T-helper 9 cell (primary cell): Measurements from ENCODE around the gene NOP10.

Experiments
- DNase-seq: peaks from one replicate; pipeline ENCODE4 v3.0.0-alpha.2; 2020

The NOP10 gene

DNA sequence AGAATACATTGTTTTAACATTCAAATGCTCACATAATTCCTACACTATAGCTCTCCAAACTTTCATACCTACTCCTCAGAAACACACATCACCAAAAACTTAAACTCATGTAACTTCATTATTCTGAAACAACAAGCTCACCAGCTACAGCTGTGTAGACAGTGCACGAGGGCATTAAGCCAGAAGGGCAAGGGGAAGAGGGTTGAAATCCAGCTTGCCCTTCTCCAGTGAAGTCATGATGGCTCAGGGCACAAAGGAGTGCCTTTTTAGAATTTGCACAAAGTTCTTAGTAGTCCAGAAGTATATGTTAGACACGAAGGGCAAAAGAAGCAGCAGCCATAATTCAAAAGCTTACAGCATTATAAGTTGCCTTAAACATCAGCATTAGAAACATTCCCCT is 13.9 kb downstream of the NOP10 start:
- no peak for DNase-seq

DNA sequence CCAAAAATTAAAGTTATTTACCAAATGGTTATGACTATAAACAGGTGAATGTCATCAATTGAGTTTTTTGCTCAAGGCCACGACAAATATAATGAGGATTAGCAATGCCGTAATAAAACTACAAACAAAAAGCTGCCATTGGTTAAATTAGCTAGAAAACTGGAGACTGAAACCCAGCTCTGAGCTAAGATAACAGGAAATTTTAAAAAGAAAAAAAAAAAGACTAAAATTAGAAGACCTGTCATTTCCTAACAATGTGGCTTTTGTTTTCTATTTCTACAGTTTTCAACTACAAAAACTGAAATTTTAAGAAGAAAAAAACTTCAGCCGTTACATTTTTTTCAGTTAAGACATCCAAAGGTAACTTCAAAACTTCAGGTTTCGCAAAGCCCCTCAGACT is 15.0 kb downstream of the NOP10 start:
- no peak for DNase-seq

DNA sequence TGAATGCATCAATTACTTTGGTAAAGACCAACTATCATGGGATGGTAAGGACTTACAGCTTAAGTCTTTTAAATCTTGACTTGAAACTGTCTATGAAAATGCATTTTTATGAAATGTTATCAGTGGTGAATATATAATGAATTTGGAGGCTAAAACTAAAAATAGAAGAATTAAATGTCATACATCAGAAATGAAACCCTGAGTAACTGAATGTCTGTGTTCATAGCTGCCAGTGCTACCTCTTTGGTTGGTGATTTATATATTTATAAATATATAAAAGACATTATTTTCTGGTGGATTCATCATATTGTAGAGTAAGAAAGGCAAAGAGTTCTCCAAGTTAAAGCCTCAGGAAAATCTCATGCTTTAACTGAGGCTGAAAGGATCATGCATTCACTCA is 17.6 kb downstream of the NOP10 start:
- DNase-seq = no peak

DNA sequence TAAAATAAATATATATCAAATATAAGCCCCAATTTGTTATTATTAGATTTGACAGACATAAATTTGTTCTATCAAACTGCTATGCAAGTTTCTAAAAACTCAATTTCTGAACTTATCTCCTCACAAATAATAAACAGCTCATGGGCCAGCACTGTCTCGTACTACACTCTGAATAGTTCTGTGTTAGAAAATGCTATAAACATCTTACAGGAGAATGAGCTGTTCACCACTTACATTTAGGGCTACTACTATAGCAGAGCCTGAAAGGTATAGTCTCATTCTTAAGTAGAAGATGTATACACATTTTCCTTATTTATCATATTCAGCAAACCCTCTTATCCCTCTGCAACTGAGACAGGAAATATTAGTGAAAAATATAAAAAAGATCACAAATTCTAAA is 18.0 kb downstream of the NOP10 start:
- no peak for DNase-seq

DNA sequence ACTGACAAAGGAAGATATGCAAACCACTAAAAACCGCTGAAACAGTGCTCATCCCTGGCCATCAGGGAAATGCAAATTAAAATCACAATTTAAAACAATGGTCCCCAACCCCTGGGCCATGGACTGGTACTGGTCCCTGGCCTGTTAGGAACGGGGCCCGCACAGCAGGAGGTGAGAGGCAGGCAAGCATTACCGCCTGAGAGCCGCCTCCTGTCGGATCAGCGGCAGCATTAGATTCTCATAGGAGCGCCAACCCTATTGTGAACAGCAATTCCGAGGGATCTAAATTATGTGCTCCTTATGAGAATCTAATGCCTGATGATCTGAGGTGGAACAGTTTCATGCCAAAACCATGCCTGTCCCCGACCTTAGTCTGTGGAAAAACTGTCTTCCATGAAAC is 19.7 kb downstream of the NOP10 start:
- DNase-seq = no peak

DNA sequence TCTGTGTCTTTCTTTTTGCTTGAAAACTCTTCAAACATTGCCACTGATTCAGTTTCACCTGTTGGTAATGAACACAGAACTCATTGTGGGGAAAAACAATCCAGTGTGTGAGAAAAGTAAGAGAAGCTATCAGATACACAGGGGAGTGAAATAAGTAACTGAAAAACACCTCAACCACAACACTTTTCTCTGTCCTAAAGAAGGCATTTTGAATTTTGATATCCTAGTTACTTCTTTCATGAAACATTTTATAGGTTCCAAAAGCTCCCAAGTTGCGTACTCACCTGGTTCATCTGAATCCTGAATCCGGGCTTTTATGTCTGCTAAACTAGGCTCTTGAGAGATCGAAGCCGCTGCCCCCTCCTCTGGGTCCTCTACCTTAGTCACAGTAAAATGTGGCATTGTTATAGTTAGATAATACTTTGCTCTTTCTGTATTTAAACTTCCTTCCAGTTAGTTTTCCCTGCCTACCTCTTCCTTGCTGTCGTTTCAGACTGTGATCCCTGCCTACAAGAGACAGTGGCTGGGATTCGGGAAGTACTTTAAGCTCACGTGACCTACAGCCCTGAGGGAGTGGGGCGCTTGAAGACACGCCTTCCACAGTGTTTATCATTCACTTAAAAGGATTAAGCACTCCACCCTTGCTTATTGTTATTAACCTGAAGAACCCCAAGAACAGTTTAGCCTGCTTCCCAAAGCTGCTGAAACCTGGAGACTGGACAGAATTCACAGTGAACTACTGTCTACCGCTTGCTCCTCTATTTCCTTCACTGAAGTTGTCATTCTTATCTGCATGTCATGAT is 24.5 kb downstream of the NOP10 start:
- DNase-seq = no peak

DNA sequence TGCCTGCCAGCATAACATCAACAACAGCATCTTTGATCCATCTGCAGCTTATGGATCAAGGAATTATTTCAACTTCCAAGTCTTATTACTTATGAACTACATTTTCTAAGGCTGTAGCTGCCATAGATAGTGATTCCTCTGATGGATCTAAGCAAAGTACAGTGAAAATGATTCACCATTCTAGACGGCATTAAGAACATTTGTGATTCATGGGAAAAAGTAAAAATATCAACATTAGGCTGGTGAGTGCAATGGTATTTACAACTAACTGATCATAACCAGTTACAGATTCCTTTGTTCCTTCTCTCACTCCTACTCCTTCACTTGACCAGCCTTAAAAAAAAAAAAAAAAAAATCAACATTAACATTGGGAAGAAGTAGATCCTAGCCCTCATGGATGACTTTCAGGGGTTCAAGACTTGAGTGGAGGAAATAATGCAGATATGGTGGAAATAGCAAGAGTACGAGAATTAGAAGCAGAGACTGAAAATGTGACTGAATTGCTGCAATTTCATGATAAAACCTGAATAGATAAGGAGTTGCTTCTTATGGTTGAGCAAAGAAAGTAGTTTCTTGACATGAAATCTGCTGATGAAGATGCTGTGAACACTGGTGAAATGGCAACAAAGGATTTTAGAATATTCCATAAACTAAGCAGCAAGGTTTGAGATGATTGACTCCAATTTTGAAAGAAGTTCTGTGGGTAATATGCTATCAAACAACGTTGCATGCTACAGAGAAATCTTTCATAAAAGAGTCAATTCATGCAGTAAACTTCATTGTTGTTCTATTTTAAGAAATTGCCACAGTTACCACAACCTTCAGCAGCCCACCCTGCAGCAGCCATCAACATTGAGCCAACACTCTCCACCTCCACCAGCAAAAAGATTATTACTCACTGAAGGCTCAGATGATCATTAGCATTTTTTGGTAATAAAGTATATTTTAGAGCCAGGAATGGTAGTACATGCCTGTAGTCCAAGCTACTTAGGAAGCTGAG is 28.1 kb downstream of the NOP10 start:
- no peak for DNase-seq

DNA sequence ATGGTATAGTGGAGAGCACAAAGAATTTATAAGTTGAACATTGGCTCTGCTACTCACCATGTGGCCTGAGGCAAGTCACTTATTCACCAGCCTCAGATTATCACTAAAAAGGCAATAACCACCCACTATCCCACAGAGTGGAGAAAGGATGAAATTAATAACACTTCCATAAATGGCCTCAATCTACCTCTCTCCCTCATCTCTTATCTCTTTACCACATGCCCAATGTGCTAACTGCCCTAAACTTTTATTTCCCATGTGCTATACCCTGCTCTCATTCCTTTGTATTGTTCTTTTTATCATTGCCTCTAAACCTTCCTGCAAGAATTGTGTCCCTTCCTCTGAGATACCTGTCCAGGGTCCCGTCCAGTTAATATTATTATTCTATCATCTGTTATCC is 31.4 kb downstream of the NOP10 start:
- no peak for DNase-seq

DNA sequence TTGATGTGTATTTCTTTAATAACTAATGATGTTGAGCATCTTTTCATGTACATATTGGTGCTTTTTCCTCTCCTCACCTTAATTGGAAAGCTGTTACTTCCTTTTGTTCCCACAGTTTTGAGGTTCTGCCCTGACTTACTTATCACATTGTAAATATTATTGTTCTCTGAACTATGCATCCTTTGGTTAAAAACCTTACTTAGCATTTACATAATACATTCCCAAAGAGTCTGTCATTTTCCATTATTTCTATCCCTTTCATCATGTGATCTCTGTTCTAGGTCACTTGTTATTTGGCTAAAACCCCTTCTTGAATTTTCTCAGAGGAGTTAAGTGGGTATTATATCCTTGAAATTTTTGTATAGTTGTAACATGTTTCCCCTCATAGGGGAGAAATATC is 38.3 kb downstream of the NOP10 start:
- no peak for DNase-seq

DNA sequence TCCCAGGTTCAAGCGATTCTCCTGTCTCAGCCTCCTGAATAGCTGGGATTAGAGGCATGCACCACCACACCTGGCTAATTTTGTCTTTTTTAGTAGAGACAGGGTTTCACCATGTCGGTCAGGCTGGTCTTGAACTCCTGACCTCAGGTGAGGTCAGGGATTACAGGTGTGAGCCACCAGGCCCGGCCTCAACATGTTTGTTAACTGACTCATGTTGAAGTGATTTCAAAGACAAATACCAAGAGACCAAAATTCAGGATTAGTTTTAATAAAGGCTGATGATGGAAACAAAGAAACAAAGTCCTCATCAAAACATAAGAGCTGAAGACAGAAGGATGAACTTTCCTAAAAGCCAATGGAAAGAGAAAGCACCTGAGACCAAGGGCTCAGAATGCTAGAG is 41.9 kb downstream of the NOP10 start:
- DNase-seq = no peak

DNA sequence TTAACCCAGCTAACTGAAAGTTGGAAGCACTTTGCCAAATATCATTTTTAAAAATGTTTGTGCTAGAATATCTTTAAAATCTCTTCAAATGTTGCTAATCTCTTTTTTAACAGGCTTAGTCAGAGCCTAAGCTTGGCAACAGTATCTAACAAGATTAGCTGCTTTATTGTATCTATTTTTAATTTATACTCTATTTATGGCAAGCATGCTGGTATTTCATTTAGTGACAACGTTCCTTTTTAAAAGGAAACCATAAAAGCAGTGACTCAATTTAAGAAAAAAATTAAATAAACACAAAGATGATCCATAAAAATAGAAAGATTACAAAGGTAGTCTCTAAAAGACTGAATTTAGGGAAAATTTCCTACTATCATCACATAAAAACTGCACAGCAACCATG is 45.9 kb downstream of the NOP10 start:
- DNase-seq = no peak

DNA sequence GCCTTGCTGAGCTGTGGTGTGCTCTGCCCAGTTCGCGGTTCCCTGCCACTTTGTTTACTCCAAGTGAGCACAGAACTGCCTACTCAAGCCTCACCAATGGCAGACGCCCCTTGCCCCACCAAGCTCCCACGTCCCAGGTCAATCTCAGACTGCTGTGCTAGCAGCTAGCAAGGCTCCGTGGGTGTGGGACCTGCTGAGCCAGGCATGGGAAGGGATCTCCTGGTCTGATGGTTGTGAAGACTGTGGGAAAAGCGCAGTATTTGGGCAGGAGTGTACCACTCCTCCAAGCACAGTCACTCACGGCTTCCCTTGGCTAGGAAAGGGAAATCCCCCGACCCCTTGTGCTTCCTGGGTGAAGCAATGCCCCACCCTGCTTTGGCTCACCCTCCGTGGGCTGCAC is 50.3 kb downstream of the NOP10 start:
- no peak for DNase-seq
